CD4-positive, alpha-beta T cell (primary cell): ENCODE measurements around the gene FMNL2. TPM values are rescaled to one million over a fixed set of nuclear protein-coding genes. Genes with fewer than 3 reads are reported as not detected.

Experiments
- ATAC-seq: fragments of 200-7000 bp; cut with Tn5 transposase; one replicate; pipeline ENCODE4 v1.10.0; 2022; ENCODE audit warnings: mild to moderate bottlenecking; ENCODE audit not compliant: poor library complexity
- CTCF ChIA-PET: fragments of 350-600 bp; sonication (Branson Sonifier 250); formaldehyde crosslinking; loops from one replicate; lab custom pipeline; 2021; ENCODE audit warnings: antibody characterized with exemption, inconsistent platforms; lab: Charles Lee
- POLR2A ChIA-PET: fragments of 350-600 bp; sonication (Branson Sonifier 250); formaldehyde crosslinking; loops from one replicate; lab custom pipeline; 2021; ENCODE audit warnings: antibody characterized with exemption, inconsistent platforms; lab: Charles Lee
- DNase-seq, 14 experiments: peaks; one replicate each; pipeline ENCODE4 v3.0.0-alpha.2; 2013 to 2020; ENCODE audit warnings: mixed read lengths in 2 of 14
- H3K27ac ChIP-seq, 2 donors: one replicate each; pipeline versions ENCODE4 v1.5.1 to v1.7.0; 2013; ENCODE audit warnings: low read length in 2 of 2, low read depth in 1 of 2, mild to moderate bottlenecking in 1 of 2
- H3K27me3 ChIP-seq, 2 experiments: 1 replicate in 1 of 2; 2 replicates in 1 of 2; pipeline versions ENCODE4 v1.6.1 to v1.7.0; 2013; ENCODE audit warnings: low read length in 2 of 2, control low read depth in 1 of 2, mild to moderate bottlenecking in 1 of 2, moderate library complexity in 1 of 2; ENCODE audit not compliant: insufficient read depth in 2 of 2, control insufficient read depth in 1 of 2
- H3K36me3 ChIP-seq: one replicate; pipeline ENCODE4 v1.6.1; 2013; ENCODE audit warnings: low read length, control low read depth; ENCODE audit not compliant: insufficient read depth
- H3K4me1 ChIP-seq: one replicate; pipeline ENCODE4 v1.6.1; 2013; ENCODE audit warnings: low read length, control low read depth; ENCODE audit not compliant: insufficient read depth
- H3K4me3 ChIP-seq: one replicate; pipeline ENCODE4 v1.5.1; 2013; ENCODE audit warnings: mild to moderate bottlenecking, low read length, moderate library complexity
- H3K9me3 ChIP-seq, 2 experiments: 1 replicate in 1 of 2; 2 replicates in 1 of 2; pipeline versions ENCODE4 v1.6.1 to v1.7.0; 2013; ENCODE audit warnings: low read length in 2 of 2, mild to moderate bottlenecking in 2 of 2, control low read depth in 1 of 2, moderate library complexity in 1 of 2; ENCODE audit not compliant: control insufficient read depth in 1 of 2, insufficient read depth in 1 of 2
- H3K27ac Mint-ChIP-seq: one replicate; pipeline ENCODE4 v1.8.0; 2020; ENCODE audit warnings: mixed read lengths
- H3K27me3 Mint-ChIP-seq: one replicate; pipeline ENCODE4 v1.8.0; 2021; ENCODE audit warnings: mixed read lengths
- H3K36me3 Mint-ChIP-seq: one replicate; pipeline ENCODE4 v1.8.0; 2021; ENCODE audit warnings: low read depth, mixed read lengths
- H3K4me1 Mint-ChIP-seq: one replicate; pipeline ENCODE4 v1.8.0; 2021; ENCODE audit warnings: low read depth, mixed read lengths
- H3K4me3 Mint-ChIP-seq: one replicate; pipeline ENCODE4 v1.8.0; 2020; ENCODE audit warnings: mild to moderate bottlenecking, mixed read lengths
- H3K9me3 Mint-ChIP-seq: one replicate; pipeline ENCODE4 v1.8.0; 2020; ENCODE audit warnings: mixed read lengths
- CTCF ChIP-seq: fragments of 200-600 bp; IDR thresholded peaks from one replicate; pipeline ENCODE4 v1.8.0; 2022; ENCODE audit warnings: antibody characterized with exemption, mild to moderate bottlenecking
- intact Hi-C, 2 experiments: fragments of 100-400 bp; cut with DNase I in 1 of 2; cut with micrococcal nuclease in 1 of 2; formaldehyde crosslinking; loops; one replicate each; pipeline versions ENCODE4 v1.15.1 to v1.9.0; 2023 to 2025; cut with DNase I, micrococcal nuclease
- total RNA-seq, 174 experiments: library from RNA in 2 of 174; stranded (reverse) in 2 of 174; gene quantifications; one replicate each; pipeline ENCODE4 v1.2.3 and lab custom pipeline; 2021 to 2026

Gene FMNL2
- total RNA-seq, 2 experiments from 2014 or later, result 0.30 to 0.31 TPM

GRCh38 chr2:152384992-152385391 is 50.0 kb downstream of the FMNL2 start:
- ChIA-PET POLR2A (no interaction called here), CTCF (no interaction called here)
- Histone ChIP-seq H3K27ac (no peak overlapping the region), H3K27me3 (no peaks in the 10 kb centered on the region), H3K9me3 (peaks cover 0 to 5% of the 10 kb centered on the region in 2 experiments), H3K36me3 (no peaks in the 10 kb centered on the region), H3K4me1 (no peaks in the 10 kb centered on the region), H3K4me3 (no peak overlapping the region)
- Mint-ChIP-seq H3K27ac (no peak overlapping the region), H3K36me3 (no peaks in the 10 kb centered on the region), H3K27me3 (no peaks in the 10 kb centered on the region), H3K4me3 (no peak overlapping the region), H3K9me3 (no peaks in the 10 kb centered on the region), H3K4me1 (no peaks in the 10 kb centered on the region)
- no peak for TF ChIP-seq CTCF
- intact Hi-C loops, result no loop called here
- ATAC-seq, result no peak
- no peak for DNase-seq

GRCh38 chr2:152385650-152386049 is 50.7 kb downstream of the FMNL2 start:
- Histone ChIP-seq H3K4me1 (no peaks in the 10 kb centered on the region), H3K27me3 (no peaks in the 10 kb centered on the region), H3K36me3 (no peaks in the 10 kb centered on the region), H3K9me3 (peaks cover 0 to 5% of the 10 kb centered on the region in 2 experiments), H3K27ac (no peak overlapping the region), H3K4me3 (no peak overlapping the region)
- no peaks in the 10 kb centered on the region for H3K27me3 Mint-ChIP-seq
- no peak for DNase-seq
- H3K4me1 Mint-ChIP-seq, result no peaks in the 10 kb centered on the region
- no peak overlapping the region for H3K4me3 Mint-ChIP-seq
- no peak for TF ChIP-seq CTCF
- ATAC-seq, result no peak
- H3K36me3 Mint-ChIP-seq, result no peaks in the 10 kb centered on the region
- H3K9me3 Mint-ChIP-seq, result no peaks in the 10 kb centered on the region
- intact Hi-C loops, result no loop called here
- CTCF ChIA-PET, result no interaction called here
- POLR2A ChIA-PET, result no interaction called here
- no peak overlapping the region for H3K27ac Mint-ChIP-seq

GRCh38 chr2:152386266-152386665 is 51.3 kb downstream of the FMNL2 start:
- no peaks in the 10 kb centered on the region for H3K36me3 Mint-ChIP-seq
- no peaks in the 10 kb centered on the region for H3K9me3 Mint-ChIP-seq
- no peak overlapping the region for H3K27ac Mint-ChIP-seq
- H3K36me3 ChIP-seq, result no peaks in the 10 kb centered on the region
- no peak for TF ChIP-seq CTCF
- ATAC-seq (no peak), DNase-seq (no peak)
- CTCF ChIA-PET, result no interaction called here
- H3K27ac ChIP-seq, result no peak overlapping the region
- H3K4me1 Mint-ChIP-seq, result no peaks in the 10 kb centered on the region
- no peak overlapping the region for H3K4me3 Mint-ChIP-seq
- POLR2A ChIA-PET, result no interaction called here
- H3K9me3 ChIP-seq, result peaks cover 0 to 5% of the 10 kb centered on the region in 2 experiments
- H3K4me1 ChIP-seq, result no peaks in the 10 kb centered on the region
- H3K27me3 Mint-ChIP-seq, result no peaks in the 10 kb centered on the region
- intact Hi-C loops, result no loop called here
- H3K4me3 ChIP-seq, result no peak overlapping the region
- no peaks in the 10 kb centered on the region for H3K27me3 ChIP-seq
